Breast epithelium (tissue), 3 donors: ENCODE data around the gene OLFML2B.

Source experiments
- POLR2A ChIP-seq: fragments of 450-650 bp; IDR thresholded peaks from one replicate; pipeline ENCODE4 v1.6.1; 2016; ENCODE audit warnings: antibody characterized with exemption, mild to moderate bottlenecking, moderate library complexity
- TF ChIP-seq, protein P1 (sequence below), 3 donors: fragments of 450-650 bp; IDR thresholded peaks; one replicate each; pipeline ENCODE4 v1.5.1; 2016 to 2017; ENCODE audit warnings: antibody characterized with exemption in 3 of 3, mild to moderate bottlenecking in 3 of 3, moderate library complexity in 3 of 3

DNA sequence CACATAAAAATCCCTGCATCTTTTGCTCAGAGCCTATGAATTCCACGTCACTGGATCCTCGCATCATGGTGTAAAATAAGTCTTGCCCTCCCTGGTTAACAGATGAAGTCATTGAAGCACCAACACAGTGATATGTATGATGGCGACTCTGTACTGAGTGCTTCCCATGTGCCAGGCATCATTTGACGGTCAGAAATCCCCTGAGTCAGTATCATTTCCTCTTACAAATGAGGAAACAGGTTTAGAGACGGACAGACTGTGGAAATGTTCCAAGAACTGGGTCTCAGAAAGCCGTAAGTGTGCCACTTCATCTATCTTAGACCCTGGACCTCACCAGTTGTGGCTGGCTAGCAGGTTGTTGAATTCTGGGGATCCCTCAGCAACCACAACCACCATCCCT, 5.1 kb upstream of the OLFML2B start:
- TF ChIP-seq, protein P1, sequence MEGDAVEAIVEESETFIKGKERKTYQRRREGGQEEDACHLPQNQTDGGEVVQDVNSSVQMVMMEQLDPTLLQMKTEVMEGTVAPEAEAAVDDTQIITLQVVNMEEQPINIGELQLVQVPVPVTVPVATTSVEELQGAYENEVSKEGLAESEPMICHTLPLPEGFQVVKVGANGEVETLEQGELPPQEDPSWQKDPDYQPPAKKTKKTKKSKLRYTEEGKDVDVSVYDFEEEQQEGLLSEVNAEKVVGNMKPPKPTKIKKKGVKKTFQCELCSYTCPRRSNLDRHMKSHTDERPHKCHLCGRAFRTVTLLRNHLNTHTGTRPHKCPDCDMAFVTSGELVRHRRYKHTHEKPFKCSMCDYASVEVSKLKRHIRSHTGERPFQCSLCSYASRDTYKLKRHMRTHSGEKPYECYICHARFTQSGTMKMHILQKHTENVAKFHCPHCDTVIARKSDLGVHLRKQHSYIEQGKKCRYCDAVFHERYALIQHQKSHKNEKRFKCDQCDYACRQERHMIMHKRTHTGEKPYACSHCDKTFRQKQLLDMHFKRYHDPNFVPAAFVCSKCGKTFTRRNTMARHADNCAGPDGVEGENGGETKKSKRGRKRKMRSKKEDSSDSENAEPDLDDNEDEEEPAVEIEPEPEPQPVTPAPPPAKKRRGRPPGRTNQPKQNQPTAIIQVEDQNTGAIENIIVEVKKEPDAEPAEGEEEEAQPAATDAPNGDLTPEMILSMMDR (IDR thresholded peaks at IDR 0.05), result no peak
- TF ChIP-seq POLR2A, result no peak
